AG09319 (cell line): Measurements from ENCODE around the gene FHAD1.

Experiments
- DNase-seq: peaks from one replicate; pipeline ENCODE4 v3.0.0-alpha.2; 2010; ENCODE audit warnings: low read depth; ENCODE audit errors: extremely low read depth
- TF ChIP-seq, protein P1 (sequence below): IDR thresholded peaks from 2 replicates; pipeline ENCODE4 v1.5.1; 2011; ENCODE audit warnings: low read depth, mild to moderate bottlenecking, inconsistent platforms, low read length, moderate library complexity

FHAD1 gene

DNA sequence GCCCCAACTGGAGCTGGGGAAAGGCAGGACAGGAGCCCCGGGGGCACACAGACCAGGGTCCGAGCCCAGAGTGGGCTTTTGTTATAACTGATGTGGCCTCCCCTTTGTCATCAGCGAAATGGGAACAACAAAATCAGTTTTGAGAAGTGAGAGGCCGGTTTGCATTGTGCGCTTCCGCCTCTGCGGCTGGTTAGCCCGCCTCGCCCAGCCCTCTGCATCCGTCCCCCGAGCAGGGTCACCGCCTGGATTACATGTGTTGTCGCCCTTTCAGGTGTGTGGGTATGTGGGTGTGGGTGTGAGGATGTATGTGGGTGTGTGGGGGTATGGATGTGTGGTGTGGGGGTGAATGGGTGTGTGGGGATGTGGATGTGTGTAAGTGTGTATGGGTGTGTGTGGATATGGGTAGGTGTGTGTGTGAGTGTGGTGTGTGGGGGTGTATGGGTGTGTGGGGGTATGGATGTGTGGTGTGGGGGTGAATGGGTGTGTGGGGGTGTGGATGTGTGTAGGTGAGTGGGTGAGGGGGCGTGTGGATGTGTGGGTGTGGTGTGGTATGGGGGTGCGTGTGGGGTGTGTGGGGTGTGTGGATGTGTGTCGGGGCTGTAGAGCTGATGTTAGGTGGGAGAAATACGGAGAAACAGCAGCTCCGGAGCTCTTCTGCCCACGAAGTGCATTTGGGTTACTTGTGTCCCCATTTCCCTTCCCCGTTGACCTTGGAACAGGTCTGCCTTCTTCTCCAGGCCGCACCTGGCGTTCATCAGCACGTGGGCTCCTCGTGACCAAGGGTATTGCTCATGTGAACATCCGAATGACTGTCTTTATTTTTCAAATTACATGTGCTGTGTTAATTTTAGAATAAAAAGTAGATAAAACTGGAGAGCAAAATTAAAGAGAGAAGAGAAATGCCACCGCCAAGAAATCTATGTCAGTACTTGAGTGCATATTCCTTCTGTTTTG lies 67.6 kb downstream of the FHAD1 start:
- TF ChIP-seq, protein P1, sequence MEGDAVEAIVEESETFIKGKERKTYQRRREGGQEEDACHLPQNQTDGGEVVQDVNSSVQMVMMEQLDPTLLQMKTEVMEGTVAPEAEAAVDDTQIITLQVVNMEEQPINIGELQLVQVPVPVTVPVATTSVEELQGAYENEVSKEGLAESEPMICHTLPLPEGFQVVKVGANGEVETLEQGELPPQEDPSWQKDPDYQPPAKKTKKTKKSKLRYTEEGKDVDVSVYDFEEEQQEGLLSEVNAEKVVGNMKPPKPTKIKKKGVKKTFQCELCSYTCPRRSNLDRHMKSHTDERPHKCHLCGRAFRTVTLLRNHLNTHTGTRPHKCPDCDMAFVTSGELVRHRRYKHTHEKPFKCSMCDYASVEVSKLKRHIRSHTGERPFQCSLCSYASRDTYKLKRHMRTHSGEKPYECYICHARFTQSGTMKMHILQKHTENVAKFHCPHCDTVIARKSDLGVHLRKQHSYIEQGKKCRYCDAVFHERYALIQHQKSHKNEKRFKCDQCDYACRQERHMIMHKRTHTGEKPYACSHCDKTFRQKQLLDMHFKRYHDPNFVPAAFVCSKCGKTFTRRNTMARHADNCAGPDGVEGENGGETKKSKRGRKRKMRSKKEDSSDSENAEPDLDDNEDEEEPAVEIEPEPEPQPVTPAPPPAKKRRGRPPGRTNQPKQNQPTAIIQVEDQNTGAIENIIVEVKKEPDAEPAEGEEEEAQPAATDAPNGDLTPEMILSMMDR: no peak
- DNase-seq: no peak

DNA sequence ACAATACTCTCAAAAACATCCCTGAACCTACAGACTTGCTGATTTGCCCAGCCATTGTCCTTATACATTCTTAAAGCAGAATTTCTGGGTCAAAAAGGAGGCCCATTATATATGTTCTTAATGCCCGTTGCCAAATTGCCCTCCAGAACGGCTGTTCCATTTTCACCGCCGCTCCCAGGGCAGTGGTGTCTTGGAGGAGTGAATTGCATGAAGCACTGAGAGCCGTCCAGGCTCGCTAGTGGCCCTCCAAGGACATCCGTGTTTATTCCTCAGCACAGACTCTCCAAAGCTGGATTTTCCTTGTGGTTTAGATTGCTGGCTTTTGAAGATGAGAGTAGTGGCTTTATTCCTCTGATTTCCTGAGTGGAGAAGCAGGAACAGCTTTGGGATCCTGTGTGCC lies 68.8 kb downstream of the FHAD1 start:
- TF ChIP-seq, protein P1: no peak
- no peak for DNase-seq

DNA sequence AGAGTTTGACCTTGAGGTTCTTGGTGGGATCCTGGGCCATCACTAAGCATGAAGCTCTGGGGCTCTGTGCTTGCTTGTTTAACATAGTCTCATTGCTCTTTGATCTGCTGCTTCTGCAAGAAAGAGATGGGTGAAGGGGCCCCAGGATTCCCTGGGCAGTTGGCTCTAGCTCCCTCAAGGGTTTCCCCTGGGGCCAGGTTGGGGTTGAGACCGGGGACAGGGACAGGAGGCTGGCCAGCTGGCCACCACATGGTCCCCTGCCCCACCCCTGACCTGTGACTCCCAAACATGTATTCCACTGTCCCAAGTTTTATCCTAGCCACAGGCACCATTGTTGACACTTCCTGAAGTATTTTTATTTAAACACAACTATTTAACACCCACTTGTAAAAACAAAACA lies 69.5 kb downstream of the FHAD1 start:
- TF ChIP-seq, protein P1: no peak
- no peak for DNase-seq

DNA sequence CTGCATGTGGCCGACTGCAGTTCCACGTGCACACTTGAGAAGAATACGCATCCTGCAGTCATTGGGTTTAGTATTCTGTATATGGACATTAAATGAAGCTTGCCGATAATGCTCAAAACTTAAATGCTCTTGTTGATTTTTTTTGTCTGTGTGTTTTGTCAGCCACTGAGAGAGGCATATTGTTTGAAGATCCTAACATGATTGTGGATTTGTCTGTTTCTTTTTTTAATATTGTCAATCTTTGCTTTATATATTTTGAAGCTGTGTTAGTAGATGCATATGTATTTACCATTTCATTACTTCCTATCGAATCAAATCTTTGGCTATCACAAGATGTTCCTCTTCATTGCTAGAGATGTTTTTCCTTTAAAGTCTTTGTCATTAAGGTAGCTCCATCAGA lies 73.2 kb downstream of the FHAD1 start:
- no peak for DNase-seq
- TF ChIP-seq, protein P1: no peak

DNA sequence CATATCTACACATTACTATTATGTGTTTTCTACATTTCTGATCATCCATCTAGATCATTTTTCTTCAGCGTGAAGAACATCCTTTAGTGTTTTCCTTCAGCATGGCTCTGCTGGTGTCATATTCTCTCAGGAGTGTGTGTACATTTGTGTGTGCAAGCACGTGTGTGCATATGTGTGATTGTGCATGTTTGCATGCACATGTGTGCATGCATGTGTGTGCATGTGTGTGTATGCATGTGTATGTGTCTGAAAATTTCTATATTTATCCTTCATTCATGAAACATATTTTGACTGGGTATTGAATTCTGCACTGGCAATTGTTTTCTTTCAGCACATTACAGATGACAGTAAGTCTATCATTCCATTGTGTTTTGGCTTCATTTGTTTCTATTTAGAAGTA lies 74.6 kb downstream of the FHAD1 start:
- DNase-seq: no peak
- TF ChIP-seq, protein P1: no peak

DNA sequence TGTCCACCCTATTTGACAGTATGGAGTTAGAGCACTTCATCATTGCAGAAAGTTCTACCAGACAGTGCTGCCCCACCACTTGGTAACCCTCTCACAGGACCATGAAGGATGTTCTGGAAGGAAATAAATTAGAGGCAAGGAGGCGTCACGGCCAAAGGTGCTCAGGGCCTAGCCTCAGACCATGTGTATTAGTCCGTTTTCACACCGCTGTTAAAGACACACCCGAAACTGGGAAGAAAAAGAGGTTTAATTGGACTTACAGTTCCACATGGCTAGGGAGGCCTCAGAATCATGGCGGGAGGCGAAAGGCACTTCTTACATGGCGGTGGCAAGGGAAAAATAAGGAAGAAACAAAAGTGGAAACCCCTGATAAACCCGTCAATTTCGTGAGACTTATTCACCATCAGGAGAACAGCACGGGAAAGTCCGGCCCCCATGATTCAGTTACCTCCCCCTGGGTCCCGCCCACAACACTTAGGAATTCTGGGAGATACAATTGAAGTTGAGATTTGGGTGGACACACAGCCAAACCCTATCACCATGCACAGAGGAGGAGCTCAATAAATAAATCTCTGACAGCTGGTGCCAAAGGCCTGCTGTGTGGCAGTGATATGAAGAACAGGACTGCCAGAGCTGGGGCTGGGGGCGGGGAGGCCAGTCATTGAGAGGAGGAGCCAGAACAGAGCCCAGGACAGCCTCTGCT lies 75.8 kb downstream of the FHAD1 start:
- no peak for DNase-seq
- TF ChIP-seq, protein P1: no peak
